Psoas muscle (tissue), 8 donors: Measurements from ENCODE around the gene RASSF9. TPM values are rescaled to one million over a fixed set of nuclear protein-coding genes. Genes with fewer than 3 reads are reported as not detected.

Source experiments
- ATAC-seq, 4 donors: fragments of 200-7000 bp; cut with Tn5 transposase; one replicate each; pipeline ENCODE4 v1.9.1; 2020; ENCODE audit warnings: moderate library complexity in 3 of 4, mild to moderate bottlenecking in 2 of 4
- DNase-seq, 2 donors: peaks; one replicate each; pipeline ENCODE4 v3.0.0-alpha.2; 2020
- H3K27ac ChIP-seq: fragments of 200-600 bp; one replicate; pipeline ENCODE4 v1.8.0; 2022
- H3K27me3 ChIP-seq, 3 donors: fragments of 200-600 bp in 1 of 3; one replicate each; pipeline versions ENCODE4 v1.6.1 to v1.8.0; 2013 to 2022; ENCODE audit warnings: low read length in 2 of 3, mild to moderate bottlenecking in 2 of 3, moderate library complexity in 1 of 3; ENCODE audit not compliant: insufficient read depth in 3 of 3
- H3K36me3 ChIP-seq, 2 donors: fragments of 200-600 bp in 1 of 2; one replicate each; pipeline versions ENCODE4 v1.6.1 to v1.8.0; 2013 to 2022; ENCODE audit warnings: low read depth in 1 of 2, mild to moderate bottlenecking in 1 of 2, moderate library complexity in 1 of 2; ENCODE audit not compliant: insufficient read depth in 1 of 2
- H3K4me1 ChIP-seq: fragments of 200-600 bp; one replicate; pipeline ENCODE4 v1.8.0; 2022
- H3K4me3 ChIP-seq: fragments of 200-600 bp; one replicate; pipeline ENCODE4 v1.8.0; 2022; ENCODE audit warnings: mild to moderate bottlenecking
- H3K9me3 ChIP-seq: fragments of 200-600 bp; one replicate; pipeline ENCODE4 v1.8.0; 2022
- WGBS, 3 donors: extraction: QIAGEN DNeasy Blood & Tissue Kit; methylation state at CpG; one replicate each; pipeline versions ENCODE4 v1.1.6 to v1.1.7; 2013; 5-methylcytosine and 5-hydroxymethylcytosine counted together
- intact Hi-C, 2 donors: fragments of 100-400 bp; cut with DNase I; formaldehyde crosslinking; loops; one replicate each; pipeline versions ENCODE4 v1.11.0 to v1.14.2; 2022
- polyA plus RNA-seq, 3 donors: library from polyadenylated mRNA; stranded (reverse); fragments of 200-250 nt; gene quantifications; one replicate each; pipeline ENCODE4 v1.2.3, GENCODE V29; 2013
- total RNA-seq, 4 donors: library from RNA; stranded (reverse); fragmentation: NEBNext Ultra II Directional in 2 of 4; extraction: Animal tissue kit (Norgen Biotek cat#: 25700) in 2 of 4; gene quantifications; one replicate each; pipeline versions ENCODE4 v1.2.1 to v1.2.4, GENCODE V29; 2021 to 2023
- TF ChIP-seq, protein P1 (sequence below): fragments of 200-600 bp; IDR thresholded peaks from one replicate; pipeline ENCODE4 v1.8.0; 2022; ENCODE audit warnings: antibody characterized with exemption
- donor health status: healthy with polysubstance abuse.
- donor health status: DM: no; HTN: no; CAD: no; lungs with moderate emphysema.
- donor health status: Bipolar disorder and iron deficiency.
- donor health status: healthy.
- donor health status: DM: yes; HTN: yes; CAD: no.
- donor health status: DM: no; HTN: no; CAD: no.
- donor health status: DM: no; HTN: no; CAD: no.
- donor health status: DM: yes; HTN: yes; CAD: no.

The RASSF9 gene
- total and polyA plus RNA-seq, 7 donors: 0.34 to 4.1 (median 1.5) TPM

DNA sequence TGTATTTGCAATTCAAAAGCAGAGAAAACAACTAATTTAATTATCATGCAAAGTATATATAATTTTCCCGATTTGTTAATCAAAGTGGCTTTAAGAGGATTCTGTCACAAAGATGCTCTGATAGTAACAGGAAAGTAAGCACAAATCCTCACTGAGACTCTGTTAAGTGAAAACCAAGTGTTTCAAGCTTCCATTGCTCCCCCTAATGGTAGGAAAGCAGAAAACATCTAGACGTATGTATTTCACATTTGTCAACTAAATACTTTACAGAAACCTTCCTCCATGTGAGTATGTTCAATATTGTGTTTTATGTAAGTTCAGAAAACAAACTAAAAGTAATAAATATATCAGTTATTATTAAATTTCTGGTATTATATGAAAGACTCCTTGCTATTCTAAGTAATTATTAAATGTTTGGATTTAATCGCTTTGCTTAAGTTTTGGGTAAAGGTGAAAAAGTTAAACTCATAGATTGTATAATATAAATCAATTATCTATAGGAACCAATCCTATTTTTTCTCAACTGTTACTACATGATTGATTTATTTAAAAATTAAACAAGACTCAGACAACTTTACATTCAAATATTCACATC is 36.4 kb upstream of the RASSF9 start:
- ATAC-seq (no peak), DNase-seq (no peak)
- Histone ChIP-seq H3K27me3 (no peaks in the 10 kb centered on the region), H3K4me1 (no peaks in the 10 kb centered on the region), H3K36me3 (no peaks in the 10 kb centered on the region), H3K27ac (no peak overlapping the region), H3K4me3 (no peak overlapping the region), H3K9me3 (no peaks in the 10 kb centered on the region)
- WGBS, 3 donors: 32 to 34% (median 33%) methylated on average over 3 of the region's 3 CpGs
- TF ChIP-seq, protein P1, sequence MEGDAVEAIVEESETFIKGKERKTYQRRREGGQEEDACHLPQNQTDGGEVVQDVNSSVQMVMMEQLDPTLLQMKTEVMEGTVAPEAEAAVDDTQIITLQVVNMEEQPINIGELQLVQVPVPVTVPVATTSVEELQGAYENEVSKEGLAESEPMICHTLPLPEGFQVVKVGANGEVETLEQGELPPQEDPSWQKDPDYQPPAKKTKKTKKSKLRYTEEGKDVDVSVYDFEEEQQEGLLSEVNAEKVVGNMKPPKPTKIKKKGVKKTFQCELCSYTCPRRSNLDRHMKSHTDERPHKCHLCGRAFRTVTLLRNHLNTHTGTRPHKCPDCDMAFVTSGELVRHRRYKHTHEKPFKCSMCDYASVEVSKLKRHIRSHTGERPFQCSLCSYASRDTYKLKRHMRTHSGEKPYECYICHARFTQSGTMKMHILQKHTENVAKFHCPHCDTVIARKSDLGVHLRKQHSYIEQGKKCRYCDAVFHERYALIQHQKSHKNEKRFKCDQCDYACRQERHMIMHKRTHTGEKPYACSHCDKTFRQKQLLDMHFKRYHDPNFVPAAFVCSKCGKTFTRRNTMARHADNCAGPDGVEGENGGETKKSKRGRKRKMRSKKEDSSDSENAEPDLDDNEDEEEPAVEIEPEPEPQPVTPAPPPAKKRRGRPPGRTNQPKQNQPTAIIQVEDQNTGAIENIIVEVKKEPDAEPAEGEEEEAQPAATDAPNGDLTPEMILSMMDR: peak; percentile 60
- intact Hi-C loops: loop anchor here (5.0 kb wide), 2 partner anchors 295 to 405 kb away; no protein-coding TSS in a partner anchor

DNA sequence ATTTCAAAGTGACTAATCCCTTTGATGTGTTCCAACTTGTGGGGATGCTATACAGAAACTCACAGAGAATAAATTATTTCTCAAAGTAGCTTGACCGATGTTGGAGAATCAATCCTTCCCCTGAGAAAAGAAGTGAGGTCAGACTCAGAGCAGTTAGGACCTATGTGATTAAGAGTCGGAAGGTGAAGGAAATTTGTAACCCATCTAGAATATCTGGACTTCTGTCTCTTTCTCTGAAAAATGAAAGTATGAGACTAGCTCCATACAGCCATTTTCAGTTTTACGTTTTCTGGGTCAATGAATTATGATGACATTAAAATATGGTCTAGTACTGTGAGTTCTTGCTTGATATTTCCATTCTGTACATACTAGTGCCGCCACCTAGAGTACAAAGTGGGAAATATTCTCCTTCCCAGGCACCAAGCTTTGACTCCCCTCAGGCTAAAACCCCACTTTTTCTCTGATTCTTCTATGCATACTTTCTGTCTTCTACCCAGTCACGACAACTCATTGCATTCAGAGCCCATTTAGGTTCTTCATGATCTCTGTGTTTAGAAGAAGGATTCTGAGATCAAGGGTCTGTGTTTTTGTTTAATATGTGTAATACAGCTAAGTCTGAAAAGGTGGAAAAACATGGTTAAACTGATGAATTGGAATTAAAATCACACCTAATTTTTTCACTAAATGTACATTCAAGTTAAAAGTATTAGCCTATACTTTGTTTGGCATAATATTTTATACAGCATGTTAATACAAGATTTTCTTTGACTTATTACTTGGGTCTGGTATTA is 31.0 kb upstream of the RASSF9 start:
- Histone ChIP-seq H3K27ac (no peak overlapping the region), H3K9me3 (no peaks in the 10 kb centered on the region), H3K27me3 (no peaks in the 10 kb centered on the region), H3K4me3 (no peak overlapping the region), H3K4me1 (no peaks in the 10 kb centered on the region), H3K36me3 (no peaks in the 10 kb centered on the region)
- DNase-seq (no peak), ATAC-seq (peak; percentile 42 to 79 (median 70))
- WGBS, 3 donors: 24 to 29% (median 26%) methylated on average over 5 of the region's 5 CpGs
- TF ChIP-seq, protein P1: peak; percentile 60
- intact Hi-C loops: loop anchor here in 1 of 2 donors (1.0 to 5.0 kb wide), 2 partner anchors 290 to 390 kb away; no protein-coding TSS in a partner anchor

DNA sequence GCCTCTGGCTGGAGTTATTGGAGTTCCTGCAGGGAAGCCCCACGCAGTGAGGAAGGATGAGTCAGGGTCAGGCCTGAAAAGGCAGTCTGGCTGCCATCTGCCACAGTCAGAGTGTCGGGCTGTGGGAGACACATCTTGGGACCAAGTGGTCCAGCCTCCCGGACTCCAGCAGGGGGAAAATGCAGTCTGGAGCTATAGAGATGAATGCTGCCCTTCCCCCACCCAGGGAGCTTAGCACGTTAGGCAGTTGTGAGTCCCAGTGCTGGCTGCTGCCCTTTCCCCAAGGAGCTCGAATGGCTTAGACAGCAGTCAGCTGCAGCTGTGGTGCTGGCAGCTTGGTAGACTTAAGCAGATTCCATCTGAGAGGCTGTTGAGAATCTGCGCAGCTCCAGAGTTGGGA is 29.7 kb upstream of the RASSF9 start:
- Histone ChIP-seq H3K27ac (no peak overlapping the region), H3K36me3 (no peaks in the 10 kb centered on the region), H3K27me3 (no peaks in the 10 kb centered on the region), H3K4me1 (no peaks in the 10 kb centered on the region), H3K9me3 (no peaks in the 10 kb centered on the region), H3K4me3 (no peak overlapping the region)
- TF ChIP-seq, protein P1: no peak
- peak in 2 of 4 donors; percentile 11 to 35 for ATAC-seq
- DNase-seq: peak in 1 of 2 donors; percentile 54
- intact Hi-C loops: loop anchor here in 1 of 2 donors (5.0 kb wide), 1 partner anchor 389 kb away; no protein-coding TSS in a partner anchor
- 44 to 65% (median 48%) methylated on average over 6 of the region's 6 CpGs for WGBS, 3 donors

DNA sequence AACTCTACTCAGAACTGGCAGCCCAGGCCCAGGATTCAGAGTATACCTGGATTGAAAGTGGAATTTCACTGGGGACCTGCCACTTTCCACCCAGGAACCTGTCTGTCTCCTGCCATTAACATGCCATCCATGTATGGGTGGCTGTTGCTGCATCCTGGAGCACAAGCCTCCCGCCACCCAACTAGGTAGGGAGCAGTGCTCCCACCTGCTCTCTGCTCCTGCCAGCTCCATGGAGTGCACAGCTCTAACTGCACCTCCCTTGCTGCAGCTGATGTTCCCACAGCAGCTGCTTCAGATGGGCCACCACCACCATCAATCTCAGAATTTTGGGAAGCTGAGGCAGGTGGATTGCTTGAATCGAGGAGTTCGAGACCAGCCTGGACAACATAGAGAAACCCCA is 20.8 kb upstream of the RASSF9 start:
- WGBS, 3 donors: 68 to 82% (median 80%) methylated on average over 3 of the region's 3 CpGs
- Histone ChIP-seq H3K9me3 (no peaks in the 10 kb centered on the region), H3K27ac (no peak overlapping the region), H3K4me3 (no peak overlapping the region), H3K27me3 (no peaks in the 10 kb centered on the region), H3K36me3 (no peaks in the 10 kb centered on the region), H3K4me1 (no peaks in the 10 kb centered on the region)
- intact Hi-C loops: no loop called here
- TF ChIP-seq, protein P1: no peak
- no peak for DNase-seq
- no peak for ATAC-seq
